Kidney epithelial cell (primary cell): ENCODE data around the gene ACTN1. TPM values are rescaled to one million over a fixed set of nuclear protein-coding genes. Genes with fewer than 3 reads are reported as not detected.

Experiments
- DNase-seq: peaks from one replicate; pipeline ENCODE4 v3.0.0-alpha.2; 2010; ENCODE audit warnings: low read depth
- H3K27me3 ChIP-seq: 2 replicates; pipeline ENCODE4 v1.6.0; 2011; ENCODE audit warnings: low read length; ENCODE audit not compliant: control insufficient read depth, insufficient read depth
- H3K36me3 ChIP-seq: 2 replicates; pipeline ENCODE4 v1.5.1; 2011; ENCODE audit warnings: low read length; ENCODE audit not compliant: control insufficient read depth, insufficient read depth
- H3K4me3 ChIP-seq: 2 replicates; pipeline ENCODE4 v1.5.1; 2011; ENCODE audit warnings: low read depth, mild to moderate bottlenecking, control low read depth, low read length
- total RNA-seq: library from RNA; depleted of rRNA; stranded (reverse); fragments of >200 nt; gene quantifications from 2 replicates; pipeline ENCODE4 v1.2.3, GENCODE V29; 2015
- TF ChIP-seq, protein P1 (sequence below): IDR thresholded peaks from 2 replicates; pipeline ENCODE4 v1.5.1; 2011; ENCODE audit warnings: mild to moderate bottlenecking, moderate library complexity, low read length, control low read depth, inconsistent platforms; ENCODE audit not compliant: insufficient read depth, poor library complexity, severe bottlenecking

ACTN1 gene
- total RNA-seq, 1 donor from 2014 or later: 627 TPM

GRCh38 chr14:68866991-68867533 lies 112.0 kb downstream of the ACTN1 start:
- H3K36me3 ChIP-seq: no peaks in the 10 kb centered on the region
- no peak for DNase-seq
- H3K27me3 ChIP-seq: no peaks in the 10 kb centered on the region
- no peak overlapping the region for H3K4me3 ChIP-seq
- TF ChIP-seq, protein P1, sequence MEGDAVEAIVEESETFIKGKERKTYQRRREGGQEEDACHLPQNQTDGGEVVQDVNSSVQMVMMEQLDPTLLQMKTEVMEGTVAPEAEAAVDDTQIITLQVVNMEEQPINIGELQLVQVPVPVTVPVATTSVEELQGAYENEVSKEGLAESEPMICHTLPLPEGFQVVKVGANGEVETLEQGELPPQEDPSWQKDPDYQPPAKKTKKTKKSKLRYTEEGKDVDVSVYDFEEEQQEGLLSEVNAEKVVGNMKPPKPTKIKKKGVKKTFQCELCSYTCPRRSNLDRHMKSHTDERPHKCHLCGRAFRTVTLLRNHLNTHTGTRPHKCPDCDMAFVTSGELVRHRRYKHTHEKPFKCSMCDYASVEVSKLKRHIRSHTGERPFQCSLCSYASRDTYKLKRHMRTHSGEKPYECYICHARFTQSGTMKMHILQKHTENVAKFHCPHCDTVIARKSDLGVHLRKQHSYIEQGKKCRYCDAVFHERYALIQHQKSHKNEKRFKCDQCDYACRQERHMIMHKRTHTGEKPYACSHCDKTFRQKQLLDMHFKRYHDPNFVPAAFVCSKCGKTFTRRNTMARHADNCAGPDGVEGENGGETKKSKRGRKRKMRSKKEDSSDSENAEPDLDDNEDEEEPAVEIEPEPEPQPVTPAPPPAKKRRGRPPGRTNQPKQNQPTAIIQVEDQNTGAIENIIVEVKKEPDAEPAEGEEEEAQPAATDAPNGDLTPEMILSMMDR: no peak

- Histone ChIP-seq H3K27me3 (no peaks in the 10 kb centered on the region), H3K4me3 (no peak overlapping the region), H3K36me3 (no peaks in the 10 kb centered on the region)
- no peak for DNase-seq
- TF ChIP-seq, protein P1: no peak
Observed at GRCh38 chr14:68865542-68865941, 113.6 kb downstream of the ACTN1 start.

- no peak for DNase-seq
- no peaks in the 10 kb centered on the region for H3K27me3 ChIP-seq
- no peaks in the 10 kb centered on the region for H3K36me3 ChIP-seq
- TF ChIP-seq, protein P1: no peak
- H3K4me3 ChIP-seq: no peak overlapping the region
Observed at GRCh38 chr14:68864361-68864750, 114.7 kb downstream of the ACTN1 start.

- no peak for DNase-seq
- Histone ChIP-seq H3K4me3 (no peak overlapping the region), H3K27me3 (no peaks in the 10 kb centered on the region), H3K36me3 (no peaks in the 10 kb centered on the region)
- TF ChIP-seq, protein P1: no peak
Observed at GRCh38 chr14:68863610-68864360, 115.3 kb downstream of the ACTN1 start.

DNA sequence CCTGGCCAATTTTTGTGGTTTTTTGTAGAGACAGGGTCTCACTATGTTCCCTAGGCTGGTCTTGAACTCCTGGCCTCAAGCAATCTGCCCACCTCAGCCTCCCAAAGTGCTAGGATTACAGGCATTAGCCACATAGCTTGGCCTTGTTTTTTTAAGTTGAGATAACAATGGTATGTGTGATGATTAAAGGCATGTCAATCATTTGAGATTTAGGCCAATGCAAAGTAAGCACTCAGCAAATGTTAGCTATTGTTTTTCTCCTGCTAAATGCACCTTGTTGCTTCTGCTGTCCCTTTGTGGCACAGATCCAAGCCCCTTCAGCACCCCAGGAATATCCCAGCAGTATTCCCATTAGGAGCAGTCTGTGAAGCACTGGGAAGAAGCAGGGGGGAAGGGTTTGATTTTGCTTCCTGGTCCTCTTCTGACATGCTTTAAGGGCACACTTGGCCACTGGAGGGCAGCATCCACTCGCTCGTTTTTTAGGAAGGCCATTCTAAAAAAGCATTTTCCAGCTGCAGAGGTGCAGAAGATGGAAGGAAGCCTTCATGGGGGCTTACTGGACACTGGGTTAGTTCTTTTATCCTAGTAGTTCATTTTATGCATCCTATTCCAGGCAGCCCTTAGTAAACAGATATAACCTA lies 116.0 kb downstream of the ACTN1 start:
- peak; percentile 50 for DNase-seq
- H3K27me3 ChIP-seq: no peaks in the 10 kb centered on the region
- H3K4me3 ChIP-seq: no peak overlapping the region
- TF ChIP-seq, protein P1: peak; percentile 79
- H3K36me3 ChIP-seq: no peaks in the 10 kb centered on the region
